WI38 (cell line): Measurements from ENCODE around the gene VMP1.

ENCODE experiments used
- H3K4me3 ChIP-seq: 2 replicates; pipeline ENCODE4 v1.5.1; 2011; ENCODE audit warnings: low read depth, mild to moderate bottlenecking, control low read depth, low read length
- TF ChIP-seq, protein P1 (sequence below): IDR thresholded peaks from 2 replicates; pipeline ENCODE4 v1.5.1; 2012; ENCODE audit warnings: low read depth, mild to moderate bottlenecking, control low read depth, low read length

Gene VMP1

DNA sequence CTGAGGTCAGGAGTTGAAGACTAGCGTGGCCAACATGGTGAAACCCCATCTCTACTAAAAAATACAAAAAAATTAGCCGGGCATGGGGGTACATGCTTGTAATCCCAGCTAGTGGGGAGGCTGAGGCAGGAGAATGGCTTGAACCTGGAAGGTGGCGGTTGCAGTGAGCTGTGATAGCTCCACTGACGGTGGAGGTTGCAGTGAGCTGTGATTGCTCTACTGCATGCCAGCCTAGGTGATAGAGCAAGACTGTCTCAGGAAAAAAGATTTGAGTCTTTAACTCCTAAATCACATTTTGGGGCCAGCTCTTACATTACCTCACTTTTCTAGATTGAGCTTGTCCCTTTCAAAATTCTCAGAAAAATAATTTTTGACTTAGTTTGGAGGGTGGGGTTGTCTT, 15.2 kb downstream of the VMP1 start:
- TF ChIP-seq, protein P1, sequence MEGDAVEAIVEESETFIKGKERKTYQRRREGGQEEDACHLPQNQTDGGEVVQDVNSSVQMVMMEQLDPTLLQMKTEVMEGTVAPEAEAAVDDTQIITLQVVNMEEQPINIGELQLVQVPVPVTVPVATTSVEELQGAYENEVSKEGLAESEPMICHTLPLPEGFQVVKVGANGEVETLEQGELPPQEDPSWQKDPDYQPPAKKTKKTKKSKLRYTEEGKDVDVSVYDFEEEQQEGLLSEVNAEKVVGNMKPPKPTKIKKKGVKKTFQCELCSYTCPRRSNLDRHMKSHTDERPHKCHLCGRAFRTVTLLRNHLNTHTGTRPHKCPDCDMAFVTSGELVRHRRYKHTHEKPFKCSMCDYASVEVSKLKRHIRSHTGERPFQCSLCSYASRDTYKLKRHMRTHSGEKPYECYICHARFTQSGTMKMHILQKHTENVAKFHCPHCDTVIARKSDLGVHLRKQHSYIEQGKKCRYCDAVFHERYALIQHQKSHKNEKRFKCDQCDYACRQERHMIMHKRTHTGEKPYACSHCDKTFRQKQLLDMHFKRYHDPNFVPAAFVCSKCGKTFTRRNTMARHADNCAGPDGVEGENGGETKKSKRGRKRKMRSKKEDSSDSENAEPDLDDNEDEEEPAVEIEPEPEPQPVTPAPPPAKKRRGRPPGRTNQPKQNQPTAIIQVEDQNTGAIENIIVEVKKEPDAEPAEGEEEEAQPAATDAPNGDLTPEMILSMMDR, result no peak
- H3K4me3 ChIP-seq, result no peak overlapping the region

DNA sequence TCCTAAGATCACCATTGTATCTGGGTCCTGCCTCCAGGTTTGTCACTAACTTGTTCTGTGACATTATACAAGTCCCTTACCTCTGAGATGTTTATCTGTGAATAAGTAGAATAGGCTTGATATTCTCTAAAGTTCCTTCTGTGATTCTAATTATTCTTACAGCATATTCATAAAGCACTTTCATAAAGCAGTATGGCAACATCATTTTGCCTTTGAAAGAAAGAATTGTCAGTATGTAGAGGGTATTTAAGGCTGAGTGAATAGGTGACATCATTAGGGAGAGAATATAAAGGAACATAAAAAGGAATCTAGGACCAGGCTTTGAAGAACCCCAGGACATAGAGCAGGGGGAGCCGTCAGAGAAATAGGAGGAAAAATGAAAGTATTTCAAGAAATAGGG, 15.6 kb downstream of the VMP1 start:
- H3K4me3 ChIP-seq, result no peak overlapping the region
- TF ChIP-seq, protein P1, result no peak

DNA sequence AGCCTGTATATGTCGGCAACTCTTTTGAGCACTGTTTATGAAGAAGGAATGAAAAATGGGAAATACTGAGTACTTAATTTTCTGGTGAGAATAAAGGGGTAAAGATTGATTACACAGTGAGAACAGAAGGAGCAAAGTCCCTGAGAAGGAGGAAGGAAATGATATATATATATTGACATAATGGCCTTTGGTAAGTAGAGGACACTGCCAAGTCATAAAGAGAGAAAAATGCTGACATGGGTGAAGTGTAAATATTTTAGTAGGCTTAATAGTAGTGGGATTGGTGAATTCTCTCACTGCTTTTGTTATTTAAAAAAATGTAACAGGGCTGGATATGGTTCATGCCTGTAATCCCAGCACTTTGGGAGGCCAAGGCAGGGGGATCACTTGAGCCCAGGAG, 16.2 kb downstream of the VMP1 start:
- no peak overlapping the region for H3K4me3 ChIP-seq
- TF ChIP-seq, protein P1, result no peak

DNA sequence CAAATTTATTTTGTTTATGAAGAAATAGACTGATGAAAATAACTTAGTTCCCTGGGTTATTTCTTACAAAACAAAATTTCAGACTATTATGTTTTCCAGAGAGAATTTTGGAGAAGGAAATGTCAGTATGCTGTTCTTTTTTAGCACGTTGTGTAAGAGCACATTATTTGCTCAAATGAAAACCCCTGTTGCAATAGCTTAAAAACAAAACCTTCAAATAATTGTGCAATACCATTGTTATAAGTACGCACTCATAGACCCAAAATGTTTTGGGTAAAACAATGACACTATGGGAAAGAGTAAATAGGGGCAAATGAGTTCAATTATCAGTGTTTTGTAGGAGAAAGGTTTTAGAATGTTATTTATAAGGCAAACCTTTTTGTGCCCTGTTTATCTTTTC, 18.2 kb downstream of the VMP1 start:
- H3K4me3 ChIP-seq, result no peak overlapping the region
- TF ChIP-seq, protein P1, result no peak

DNA sequence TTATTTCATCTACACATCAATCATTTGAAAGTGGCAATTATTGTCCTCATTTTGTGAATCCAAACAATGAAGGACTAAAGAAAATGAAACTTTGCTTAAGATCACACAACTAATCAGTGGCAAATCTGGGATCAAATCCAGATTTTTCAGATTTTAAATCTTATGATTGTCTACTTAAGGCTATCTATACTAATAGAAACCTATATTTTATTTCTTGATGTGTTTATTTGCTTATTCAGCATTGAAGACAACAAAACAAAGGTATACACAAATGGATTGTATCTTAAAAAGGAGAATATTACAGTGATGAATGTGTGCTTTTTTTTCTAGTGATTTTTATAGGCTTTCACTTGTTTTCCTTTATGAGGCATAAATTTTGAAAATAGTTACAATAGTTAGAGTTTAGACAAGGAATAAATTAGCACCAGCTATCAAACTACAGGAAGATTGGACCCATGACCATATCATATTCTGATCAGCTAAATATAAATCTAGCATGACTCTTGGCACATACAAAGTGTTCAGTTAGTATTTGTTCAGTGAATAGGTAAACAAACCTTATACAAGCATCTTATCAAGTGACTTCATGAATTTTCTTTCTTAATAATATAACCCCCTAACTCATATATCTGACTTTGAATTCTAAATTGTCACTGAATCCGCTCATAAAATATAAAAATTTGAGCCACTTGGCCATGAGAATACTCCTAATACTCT, 20.5 kb downstream of the VMP1 start:
- H3K4me3 ChIP-seq, result no peak overlapping the region
- TF ChIP-seq, protein P1, result no peak

DNA sequence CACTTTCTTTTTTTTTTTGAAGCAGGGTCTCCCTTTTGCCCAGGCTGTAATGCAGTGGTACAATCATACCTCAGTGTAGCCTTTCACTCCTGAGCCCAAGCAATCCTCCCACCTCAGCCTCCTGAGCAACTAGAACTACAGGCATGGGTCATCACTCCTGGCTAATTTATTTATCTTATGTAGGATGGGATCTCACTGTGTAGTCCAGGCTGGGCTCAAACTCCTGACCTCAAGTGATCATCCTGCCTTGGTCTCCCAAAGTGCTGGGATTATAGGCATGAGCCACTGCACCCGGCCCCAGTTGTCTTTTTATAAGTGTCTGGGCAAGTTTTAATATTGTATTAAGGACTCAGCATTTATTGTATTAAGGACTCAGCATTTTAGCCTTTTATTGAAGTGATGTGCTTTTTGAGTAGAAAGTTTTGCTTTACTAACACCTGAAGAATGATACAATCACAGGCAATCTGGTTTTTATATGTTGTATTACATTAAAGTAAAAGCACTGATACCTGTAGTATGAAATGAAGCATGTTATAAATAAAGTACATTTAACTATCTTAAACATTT, 22.9 kb downstream of the VMP1 start:
- TF ChIP-seq, protein P1, result no peak

DNA sequence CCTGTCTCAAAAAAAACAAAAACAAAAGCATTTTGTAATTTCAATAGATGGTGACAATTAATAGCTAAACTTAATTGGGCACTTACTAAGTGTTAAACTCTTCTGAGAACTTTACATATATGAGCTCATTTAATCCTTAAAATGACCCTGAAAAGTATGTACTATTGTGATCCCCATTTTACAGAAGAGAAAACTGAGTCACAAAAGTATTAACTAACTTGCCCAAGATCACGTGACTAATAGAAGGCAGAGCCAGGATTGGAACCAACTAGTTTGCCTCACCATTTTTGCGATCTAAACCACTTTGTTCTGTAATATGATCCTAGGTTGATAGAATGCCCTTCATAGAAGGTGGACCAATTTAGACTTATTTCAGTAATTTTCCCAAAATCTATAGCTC, 26.2 kb downstream of the VMP1 start:
- TF ChIP-seq, protein P1, result no peak
- H3K4me3 ChIP-seq, result no peak overlapping the region

More for the DNA sequence above, 22.9 kb downstream of the VMP1 start:
- no peak overlapping the region for H3K4me3 ChIP-seq
